Keratinocyte (primary cell): ENCODE data around the gene DYRK2. TPM values are rescaled to one million over a fixed set of nuclear protein-coding genes. Genes with fewer than 3 reads are reported as not detected.

Experiments used
- DNase-seq: peaks from one replicate; pipeline ENCODE4 v3.0.0-alpha.2; 2011; ENCODE audit warnings: low read depth, missing footprints, low spot score
- FAIRE-seq: peaks from 2 replicates; lab custom pipeline; 2011; peaks lifted over from hg19 to GRCh38; lab: Jason Lieb, UNC
- H2AFZ ChIP-seq: 2 replicates; pipeline ENCODE4 v1.6.0; 2012; ENCODE audit warnings: low read length, control low read depth, inconsistent platforms; ENCODE audit not compliant: control insufficient read depth
- H3K27ac ChIP-seq: 2 replicates; pipeline ENCODE4 v1.5.1; 2011; ENCODE audit warnings: low read length; ENCODE audit not compliant: control insufficient read depth, insufficient read depth
- H3K27me3 ChIP-seq: 3 replicates; pipeline ENCODE4 v1.6.0; 2011; ENCODE audit warnings: low read length; ENCODE audit not compliant: control insufficient read depth, insufficient read depth; ENCODE audit errors: extremely low read depth
- H3K36me3 ChIP-seq, 2 experiments: 2 replicates in 1 of 2; 3 replicates in 1 of 2; pipeline ENCODE4 v1.5.1; 2011; ENCODE audit warnings: low read length in 2 of 2, mild to moderate bottlenecking in 1 of 2; ENCODE audit not compliant: control insufficient read depth in 2 of 2, insufficient read depth in 2 of 2; ENCODE audit errors: extremely low read depth in 1 of 2
- H3K4me1 ChIP-seq: 3 replicates; pipeline ENCODE4 v1.5.1; 2011; ENCODE audit warnings: low read length; ENCODE audit not compliant: control insufficient read depth, insufficient read depth; ENCODE audit errors: extremely low read depth
- H3K4me2 ChIP-seq: 3 replicates; pipeline ENCODE4 v1.6.0; 2011; ENCODE audit warnings: low read depth, low read length; ENCODE audit not compliant: control insufficient read depth, insufficient read depth; ENCODE audit errors: extremely low read depth
- H3K4me3 ChIP-seq, 3 experiments: fragments of 200-600 bp in 1 of 3; sonication (generic) in 1 of 3; 2 replicates in 2 of 3; 3 replicates in 1 of 3; pipeline ENCODE4 v1.5.1; 2011 to 2016; ENCODE audit warnings: low read length in 3 of 3, mild to moderate bottlenecking in 3 of 3, control low read depth in 2 of 3, inconsistent platforms in 1 of 3, low read depth in 1 of 3, mixed read lengths in 1 of 3, mixed run types in 1 of 3, moderate library complexity in 1 of 3; ENCODE audit not compliant: control insufficient read depth in 2 of 3, insufficient read depth in 2 of 3; ENCODE audit errors: extremely low read depth in 1 of 3
- H3K79me2 ChIP-seq: 2 replicates; pipeline ENCODE4 v1.6.0; 2012; ENCODE audit warnings: low read length; ENCODE audit not compliant: control insufficient read depth, insufficient read depth
- H3K9ac ChIP-seq: 3 replicates; pipeline ENCODE4 v1.6.0; 2011; ENCODE audit warnings: low read length; ENCODE audit not compliant: control insufficient read depth, insufficient read depth; ENCODE audit errors: extremely low read depth
- H3K9me1 ChIP-seq: 3 replicates; pipeline ENCODE4 v1.6.0; 2011; ENCODE audit warnings: low read length; ENCODE audit not compliant: control insufficient read depth, insufficient read depth; ENCODE audit errors: extremely low read depth
- H3K9me3 ChIP-seq: 2 replicates; pipeline ENCODE4 v1.5.1; 2012; ENCODE audit warnings: low read depth, low read length; ENCODE audit not compliant: control insufficient read depth
- H4K20me1 ChIP-seq: 3 replicates; pipeline ENCODE4 v1.6.0; 2011; ENCODE audit warnings: low read length; ENCODE audit not compliant: control insufficient read depth, insufficient read depth; ENCODE audit errors: extremely low read depth
- EZH2 ChIP-seq: IDR thresholded peaks from one replicate; pipeline ENCODE4 v1.6.1; 2012; ENCODE audit warnings: inconsistent platforms, mild to moderate bottlenecking, low read length, moderate library complexity
- dilution Hi-C: fragments of 300-500 bp; cut with MboI; formaldehyde crosslinking; loops from one replicate; pipeline ENCODE4 v1.7.0; 2020; ENCODE audit warnings: low sequenced_read_pairs; ENCODE audit not compliant: extremely low pct_ligation_motif_present
- polyA plus RNA-seq, 5 experiments: library from polyadenylated mRNA; depleted of rRNA in 3 of 5; stranded (reverse) in 3 of 5; stranded (forward) in 1 of 5; unstranded in 1 of 5; fragments of >200 nt; gene quantifications; 1 replicate in 1 of 5; 2 replicates in 3 of 5; 3 replicates in 1 of 5; pipeline versions ENCODE4 v1.2.1 to v1.2.3, GENCODE V29; 2011 to 2012; ENCODE audit warnings: missing spikeins in 2 of 5, low read depth in 1 of 5, low replicate concordance in 1 of 5
- TF ChIP-seq, protein P1 (sequence below), 3 experiments: IDR thresholded peaks in 1 of 3; conservative IDR thresholded peaks in 1 of 3; optimal IDR thresholded peaks in 1 of 3; 2 replicates in 2 of 3; 3 replicates in 1 of 3; pipeline versions ENCODE3 to v1.5.1; 2011; ENCODE audit warnings: low read length in 3 of 3, mild to moderate bottlenecking in 3 of 3, moderate library complexity in 2 of 3, control low read depth in 1 of 3, inconsistent platforms in 1 of 3; ENCODE audit not compliant: insufficient read depth in 2 of 3; ENCODE audit errors: extremely low read depth in 1 of 3

The DYRK2 gene
- polyA plus RNA-seq, 1 donor (not counting 4 experiments of a cell fraction or from before 2014, with no cell fraction given) = 22.7 TPM

GRCh38 chr12:67692135-67692534 is 43.6 kb downstream of the DYRK2 start:
- H3K9me3 ChIP-seq = no peaks in the 10 kb centered on the region
- no peak for DNase-seq
- H3K79me2 ChIP-seq = no peaks in the 10 kb centered on the region
- no peak overlapping the region for H2AFZ ChIP-seq
- peaks cover 2% of the 10 kb centered on the region for H3K4me1 ChIP-seq
- H3K9me1 ChIP-seq = no peaks in the 10 kb centered on the region
- H4K20me1 ChIP-seq = no peaks in the 10 kb centered on the region
- no peak overlapping the region for H3K4me2 ChIP-seq
- H3K9ac ChIP-seq = no peak overlapping the region
- TF ChIP-seq, protein P1, sequence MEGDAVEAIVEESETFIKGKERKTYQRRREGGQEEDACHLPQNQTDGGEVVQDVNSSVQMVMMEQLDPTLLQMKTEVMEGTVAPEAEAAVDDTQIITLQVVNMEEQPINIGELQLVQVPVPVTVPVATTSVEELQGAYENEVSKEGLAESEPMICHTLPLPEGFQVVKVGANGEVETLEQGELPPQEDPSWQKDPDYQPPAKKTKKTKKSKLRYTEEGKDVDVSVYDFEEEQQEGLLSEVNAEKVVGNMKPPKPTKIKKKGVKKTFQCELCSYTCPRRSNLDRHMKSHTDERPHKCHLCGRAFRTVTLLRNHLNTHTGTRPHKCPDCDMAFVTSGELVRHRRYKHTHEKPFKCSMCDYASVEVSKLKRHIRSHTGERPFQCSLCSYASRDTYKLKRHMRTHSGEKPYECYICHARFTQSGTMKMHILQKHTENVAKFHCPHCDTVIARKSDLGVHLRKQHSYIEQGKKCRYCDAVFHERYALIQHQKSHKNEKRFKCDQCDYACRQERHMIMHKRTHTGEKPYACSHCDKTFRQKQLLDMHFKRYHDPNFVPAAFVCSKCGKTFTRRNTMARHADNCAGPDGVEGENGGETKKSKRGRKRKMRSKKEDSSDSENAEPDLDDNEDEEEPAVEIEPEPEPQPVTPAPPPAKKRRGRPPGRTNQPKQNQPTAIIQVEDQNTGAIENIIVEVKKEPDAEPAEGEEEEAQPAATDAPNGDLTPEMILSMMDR (optimal IDR thresholded peaks at IDR 0.05 in 1 of 3, IDR thresholded peaks at IDR 0.05 in 1 of 3, conservative IDR thresholded peaks at IDR 0.05 in 1 of 3; ENCODE audit: extremely low read depth in 1 of 3, insufficient read depth in 2 of 3, low read length in 3 of 3) = no peak
- no peak for TF ChIP-seq EZH2
- no peak overlapping the region for H3K4me3 ChIP-seq
- H3K36me3 ChIP-seq = no peaks in the 10 kb centered on the region
- FAIRE-seq = no peak
- dilution Hi-C loops = no loop called here
- no peak overlapping the region for H3K27ac ChIP-seq
- H3K27me3 ChIP-seq = no peaks in the 10 kb centered on the region

DNA sequence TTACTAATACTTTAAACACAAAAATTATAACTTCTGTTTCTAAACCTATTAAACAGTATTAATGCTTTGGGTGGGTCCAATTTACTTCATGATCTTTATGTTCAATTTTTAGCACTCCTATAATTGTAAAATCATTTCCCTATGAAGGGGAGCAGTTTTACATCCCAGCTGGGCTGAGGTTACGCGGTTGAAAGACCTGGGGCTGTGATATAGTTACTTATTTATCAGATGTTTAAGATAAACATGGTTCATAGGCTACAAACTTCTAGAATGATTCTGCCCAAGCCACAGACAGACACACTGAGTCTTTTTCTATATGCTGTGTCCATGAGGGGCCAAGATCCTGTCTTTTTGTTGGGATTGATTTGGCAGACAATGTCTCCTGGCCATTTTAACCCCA is 44.4 kb downstream of the DYRK2 start:
- DNase-seq (no peak), FAIRE-seq (no peak)
- dilution Hi-C loops = no loop called here
- TF ChIP-seq EZH2 = no peak
- TF ChIP-seq, protein P1 (optimal IDR thresholded peaks at IDR 0.05 in 1 of 3, IDR thresholded peaks at IDR 0.05 in 1 of 3, conservative IDR thresholded peaks at IDR 0.05 in 1 of 3; ENCODE audit: extremely low read depth in 1 of 3, insufficient read depth in 2 of 3, low read length in 3 of 3) = no peak
- Histone ChIP-seq H3K27me3 (no peaks in the 10 kb centered on the region), H3K4me2 (no peak overlapping the region), H3K36me3 (no peaks in the 10 kb centered on the region), H4K20me1 (no peaks in the 10 kb centered on the region), H3K9me1 (no peaks in the 10 kb centered on the region), H3K4me3 (no peak overlapping the region), H3K79me2 (no peaks in the 10 kb centered on the region), H3K27ac (no peak overlapping the region), H3K9ac (no peak overlapping the region), H3K4me1 (peaks cover 11% of the 10 kb centered on the region), H3K9me3 (no peaks in the 10 kb centered on the region), H2AFZ (no peak overlapping the region)
